IMR-90 (cell line): Measurements from ENCODE around the gene HMG20A.

Source experiments
- CEBPB ChIP-seq: IDR thresholded peaks from 2 replicates; pipeline ENCODE4 v1.6.1; 2012; ENCODE audit warnings: low read depth, low read length, improper control_type of control experiment
- CTCF ChIP-seq: conservative IDR thresholded peaks from 2 replicates; pipeline ENCODE4 v1.5.1; 2012; ENCODE audit warnings: mild to moderate bottlenecking, low read depth, low read length, improper control_type of control experiment
- MXI1 ChIP-seq: IDR thresholded peaks from 2 replicates; pipeline ENCODE4 v1.6.1; 2012; ENCODE audit warnings: low read depth, mild to moderate bottlenecking, low read length, moderate library complexity, borderline replicate concordance

GRCh38 chr15:77371850-77372563 is 48.7 kb upstream of the HMG20A start:
- TF ChIP-seq CTCF (no peak), MXI1 (no peak), CEBPB (no peak)
